GM12872 (cell line): Measurements from ENCODE around the gene RHBDL3.

Source experiments
- TF ChIP-seq, protein P1 (sequence below): IDR thresholded peaks from 3 replicates; pipeline ENCODE4 v1.5.1; 2011; ENCODE audit warnings: low read depth, mild to moderate bottlenecking, low read length, moderate library complexity; ENCODE audit not compliant: insufficient read depth

Gene RHBDL3

DNA sequence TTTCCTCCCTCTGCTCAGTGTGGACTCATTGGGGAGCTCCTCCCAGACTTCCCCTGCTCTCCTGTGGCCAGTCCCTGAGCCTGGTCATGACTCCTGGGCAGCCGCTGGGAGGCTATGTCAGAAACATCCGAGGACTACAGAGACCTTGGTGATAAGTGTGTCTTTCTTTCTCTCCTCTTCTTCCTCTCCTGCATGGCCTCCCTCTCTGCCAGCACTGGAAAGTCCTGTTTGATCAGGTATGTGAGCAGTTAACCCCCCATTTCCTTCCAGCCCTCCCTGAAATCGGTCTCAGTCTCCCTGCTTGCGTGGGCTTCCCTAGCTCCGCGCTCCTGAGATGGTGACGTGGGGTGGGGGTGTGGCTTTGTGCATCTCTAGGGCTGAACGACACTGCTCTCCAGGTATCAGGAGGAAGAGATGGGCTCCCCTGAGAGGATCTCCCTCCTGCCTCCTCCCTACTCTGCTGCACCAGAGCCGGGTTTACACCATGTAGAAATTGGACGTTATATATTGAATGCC, 2.1 kb downstream of the RHBDL3 start:
- TF ChIP-seq, protein P1, sequence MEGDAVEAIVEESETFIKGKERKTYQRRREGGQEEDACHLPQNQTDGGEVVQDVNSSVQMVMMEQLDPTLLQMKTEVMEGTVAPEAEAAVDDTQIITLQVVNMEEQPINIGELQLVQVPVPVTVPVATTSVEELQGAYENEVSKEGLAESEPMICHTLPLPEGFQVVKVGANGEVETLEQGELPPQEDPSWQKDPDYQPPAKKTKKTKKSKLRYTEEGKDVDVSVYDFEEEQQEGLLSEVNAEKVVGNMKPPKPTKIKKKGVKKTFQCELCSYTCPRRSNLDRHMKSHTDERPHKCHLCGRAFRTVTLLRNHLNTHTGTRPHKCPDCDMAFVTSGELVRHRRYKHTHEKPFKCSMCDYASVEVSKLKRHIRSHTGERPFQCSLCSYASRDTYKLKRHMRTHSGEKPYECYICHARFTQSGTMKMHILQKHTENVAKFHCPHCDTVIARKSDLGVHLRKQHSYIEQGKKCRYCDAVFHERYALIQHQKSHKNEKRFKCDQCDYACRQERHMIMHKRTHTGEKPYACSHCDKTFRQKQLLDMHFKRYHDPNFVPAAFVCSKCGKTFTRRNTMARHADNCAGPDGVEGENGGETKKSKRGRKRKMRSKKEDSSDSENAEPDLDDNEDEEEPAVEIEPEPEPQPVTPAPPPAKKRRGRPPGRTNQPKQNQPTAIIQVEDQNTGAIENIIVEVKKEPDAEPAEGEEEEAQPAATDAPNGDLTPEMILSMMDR = no peak

DNA sequence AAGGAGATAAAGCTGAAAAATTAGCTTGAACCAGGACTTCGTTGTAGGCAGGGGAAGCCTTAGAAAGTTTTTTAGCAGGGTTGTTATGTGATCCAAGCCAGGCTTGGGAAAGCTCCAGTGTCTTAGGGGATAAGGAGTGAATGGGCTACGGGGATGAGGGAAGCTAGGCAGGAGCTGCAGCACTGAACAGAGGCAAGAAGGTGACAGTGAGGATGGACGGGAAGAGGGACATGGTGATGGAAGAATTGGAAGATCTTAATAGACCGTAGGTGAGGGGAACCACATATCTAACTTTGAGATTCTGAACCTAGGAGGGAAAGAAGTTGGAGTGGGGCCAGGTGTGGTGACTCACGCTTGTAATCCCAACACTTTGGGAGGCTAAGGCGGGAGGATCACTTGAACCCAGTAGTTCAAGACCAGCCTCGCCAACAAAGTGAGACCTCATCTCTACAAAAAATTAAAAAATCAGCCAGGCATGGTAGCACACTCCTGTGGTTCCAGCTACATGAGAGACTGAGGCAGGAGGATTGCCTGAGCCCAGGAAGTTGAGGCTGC, 3.2 kb downstream of the RHBDL3 start:
- TF ChIP-seq, protein P1 = no peak

DNA sequence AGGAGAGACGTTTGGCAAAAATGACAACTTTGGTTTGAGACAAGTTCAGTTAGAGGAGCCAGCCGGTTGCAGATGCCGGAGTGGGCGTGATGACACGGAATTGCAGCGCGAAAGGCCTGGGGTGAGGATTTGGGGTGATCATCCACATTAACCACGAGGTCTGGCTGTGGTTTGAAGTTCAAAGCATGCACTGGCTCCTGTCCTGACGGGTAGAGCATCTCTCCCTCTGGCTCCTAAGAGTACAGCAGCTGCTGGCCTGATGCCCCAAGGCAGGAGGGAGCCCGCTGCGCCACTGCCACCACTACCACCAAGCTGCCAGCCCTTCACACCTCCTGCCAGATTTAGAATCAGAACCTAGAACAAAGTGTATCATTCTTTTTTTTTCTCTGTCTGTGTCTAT, 3.7 kb downstream of the RHBDL3 start:
- TF ChIP-seq, protein P1 = no peak

DNA sequence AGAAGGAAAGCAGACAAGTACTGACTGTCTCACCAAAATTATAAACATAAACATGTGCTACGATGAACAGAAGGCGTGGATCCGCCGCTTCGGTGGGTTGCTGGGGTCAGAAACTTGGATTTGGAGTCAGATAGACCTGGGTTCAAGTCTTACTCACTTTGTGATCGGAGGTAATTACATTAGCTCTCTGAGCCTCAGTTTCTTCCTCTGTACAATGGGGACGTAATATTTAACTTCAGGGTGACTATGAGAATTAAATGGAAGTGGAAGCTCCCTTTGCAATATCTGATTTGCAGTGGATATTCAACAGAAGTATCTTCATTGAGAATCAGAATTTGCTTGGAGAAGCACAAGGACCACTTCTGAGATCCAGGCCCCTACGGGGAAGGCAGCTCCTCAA, 6.2 kb downstream of the RHBDL3 start:
- TF ChIP-seq, protein P1 = no peak

DNA sequence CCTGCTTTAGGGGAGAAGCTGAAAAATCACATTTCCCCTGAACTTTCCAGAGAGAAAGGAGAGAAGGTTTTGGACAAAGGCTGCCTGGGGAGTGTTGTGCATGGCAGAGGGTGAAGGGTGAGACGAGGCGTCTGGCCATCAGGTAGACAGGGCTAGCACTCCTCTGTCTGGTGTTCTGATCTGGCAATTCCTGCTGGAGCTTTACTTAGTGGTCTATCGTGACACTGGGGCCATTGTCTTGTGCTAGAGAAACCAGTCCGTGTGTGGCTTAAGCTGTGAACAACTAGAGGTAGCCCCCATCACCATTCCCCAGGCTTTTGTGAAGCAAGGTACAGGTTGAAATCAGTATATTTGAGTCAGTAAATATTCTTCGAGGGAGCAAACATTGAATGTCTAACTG, 8.5 kb downstream of the RHBDL3 start:
- TF ChIP-seq, protein P1 = no peak

DNA sequence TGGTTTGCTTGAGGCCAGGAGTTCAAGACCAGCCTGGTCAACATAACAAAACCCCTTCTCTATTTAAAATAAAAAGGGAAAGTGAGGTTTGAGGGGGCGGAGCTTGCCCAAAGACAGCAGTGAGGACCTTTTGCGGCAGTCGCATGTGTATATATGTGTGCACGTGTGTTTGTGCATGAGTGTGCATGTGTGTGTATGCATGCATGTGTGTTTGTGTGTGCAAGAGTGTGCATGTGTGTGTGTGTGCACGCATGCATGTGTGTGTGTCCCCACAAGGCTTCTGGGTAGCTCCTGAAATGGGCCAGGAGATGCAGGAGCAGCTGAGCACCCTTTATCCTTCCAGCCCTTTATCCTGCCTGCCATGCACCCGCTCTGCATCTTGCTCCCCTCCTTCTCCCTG, 9.0 kb downstream of the RHBDL3 start:
- TF ChIP-seq, protein P1 = no peak

DNA sequence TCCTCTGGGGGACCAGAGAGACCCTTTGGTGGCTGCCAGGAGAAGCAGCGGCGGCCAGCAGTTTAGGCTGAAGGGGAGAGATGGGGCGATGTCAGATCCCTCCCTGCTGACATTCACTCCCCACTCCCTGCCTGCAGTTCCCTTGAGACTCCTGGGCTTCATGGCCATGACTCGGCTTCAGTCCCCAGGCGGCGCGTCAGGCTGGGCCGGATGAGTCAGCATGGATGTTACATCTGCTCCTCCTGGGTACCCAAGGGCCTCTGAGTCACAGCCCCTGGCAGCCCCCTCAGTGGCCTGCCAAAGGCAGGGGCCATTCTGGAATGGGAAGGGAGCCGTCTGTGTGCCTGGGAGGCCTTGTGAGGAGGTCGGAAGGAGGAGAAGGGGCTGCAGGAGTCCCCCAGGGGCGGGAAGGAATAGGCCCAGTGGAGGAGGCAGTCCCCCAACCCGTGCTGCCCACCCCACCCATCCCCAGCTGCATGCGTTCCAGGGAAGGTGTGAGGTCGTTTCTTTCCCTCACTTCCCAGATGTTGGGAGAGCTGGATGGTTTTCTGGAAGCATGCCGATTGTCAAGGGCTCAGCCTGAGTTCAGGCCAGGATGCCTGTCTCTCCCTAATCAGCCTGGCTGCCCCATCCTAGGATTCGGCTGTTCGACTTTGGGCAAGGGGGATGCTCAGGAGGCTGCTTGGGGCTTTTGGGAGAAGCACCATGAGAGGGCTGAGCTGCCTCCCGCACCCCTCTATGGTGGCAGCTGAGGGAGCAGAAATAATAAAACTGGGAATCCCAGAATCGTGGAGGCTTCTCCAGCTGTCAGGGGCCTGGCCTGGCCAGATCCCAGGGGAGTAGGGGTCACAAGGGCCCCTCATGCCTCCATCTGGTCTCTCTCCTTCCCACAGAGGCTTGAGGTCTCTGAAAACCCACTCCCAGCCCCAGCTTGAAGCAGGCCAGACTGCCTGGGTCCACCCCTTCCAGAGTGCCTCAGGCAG, 9.7 kb downstream of the RHBDL3 start:
- TF ChIP-seq, protein P1 = no peak
